HCT116 (cell line): ENCODE data around the gene ERBB2. TPM values are rescaled to one million over a fixed set of nuclear protein-coding genes. Genes with fewer than 3 reads are reported as not detected.

Source experiments
- ATAC-seq: fragments of 200-7000 bp; cut with Tn5 transposase; 2 replicates; pipeline ENCODE4 v1.9.1; 2020; ENCODE audit warnings: mild to moderate bottlenecking, moderate library complexity
- BruUV-seq: library from RNA; stranded (reverse); fragments of 400-500 nt; replicated peaks from 2 replicates; lab custom pipeline; 2021; lab: Mats Ljungman, UMichigan
- CTCF ChIA-PET: fragments of 300-600 bp; sonication (Branson Sonifier 250); formaldehyde crosslinking; loops from one replicate; lab custom pipeline; 2021; ENCODE audit warnings: antibody characterized with exemption; lab: Charles Lee
- POLR2A ChIA-PET: fragments of 300-600, 350-600 bp; sonication (Branson Sonifier 250); formaldehyde crosslinking; loops from one replicate; lab custom pipeline; 2021; ENCODE audit warnings: antibody characterized with exemption; lab: Charles Lee
- RAD21 ChIA-PET, 2 experiments: fragments of 300-600 bp; sonication (Branson Sonifier 250); formaldehyde crosslinking; loops; one replicate each; lab custom pipeline; 2023; ENCODE audit warnings: low total read pairs in 2 of 2; ENCODE audit not compliant: uncharacterized antibody in 2 of 2, unreplicated experiment in 2 of 2, low non-redundant PET in 1 of 2; lab: Charles Lee
- DNase-seq: peaks from one replicate; pipeline ENCODE4 v3.0.0-alpha.2; 2010; ENCODE audit warnings: low read depth, low spot score
- H2AFZ ChIP-seq: fragments of 200-600 bp; shearing (Covaris generic), sonication (generic); 2 replicates; pipeline ENCODE4 v1.6.1; 2017; ENCODE audit warnings: low read depth, mixed run types, mixed read lengths, antibody characterized with exemption, low read length; ENCODE audit not compliant: poor library complexity, severe bottlenecking
- H3K27ac ChIP-seq: 2 replicates; pipeline ENCODE4 v1.5.1; 2012; ENCODE audit warnings: low read depth, low read length
- H3K27me3 ChIP-seq: fragments of 200-600 bp; sonication (generic); 2 replicates; pipeline ENCODE4 v1.6.1; 2016; ENCODE audit warnings: mixed run types, low read length, mixed read lengths; ENCODE audit not compliant: insufficient read depth
- H3K36me3 ChIP-seq, 2 experiments: fragments of 200-500 bp in 1 of 2; fragments of 200-600 bp in 1 of 2; sonication (Bioruptor generic) in 1 of 2; sonication (generic) in 1 of 2; 2 replicates each; pipeline versions ENCODE4 v1.5.1 to v1.6.1; 2014 to 2016; ENCODE audit warnings: low read length in 2 of 2, inconsistent platforms in 1 of 2, mixed read lengths in 1 of 2, mixed run types in 1 of 2; ENCODE audit not compliant: insufficient read depth in 2 of 2, control insufficient read depth in 1 of 2
- H3K4me1 ChIP-seq, 2 experiments: fragments of 200-600 bp in 1 of 2; sonication (generic) in 1 of 2; 2 replicates each; pipeline versions ENCODE4 v1.5.1 to v1.6.1; 2012 to 2017; ENCODE audit warnings: low read length in 2 of 2, inconsistent platforms in 1 of 2, mild to moderate bottlenecking in 1 of 2, mixed read lengths in 1 of 2, mixed run types in 1 of 2, moderate library complexity in 1 of 2; ENCODE audit not compliant: insufficient read depth in 2 of 2, control insufficient read depth in 1 of 2
- H3K4me2 ChIP-seq: fragments of 200-600 bp; sonication (generic); 2 replicates; pipeline ENCODE4 v1.6.1; 2017; ENCODE audit warnings: mixed run types, low read length, mixed read lengths
- H3K4me3 ChIP-seq, 2 experiments: fragments of 200-600 bp in 1 of 2; sonication (generic) in 1 of 2; replicated peaks in 1 of 2; 2 replicates each; pipeline ENCODE4 v1.5.1; 2011 to 2016; ENCODE audit warnings: low read length in 2 of 2, control low read depth in 1 of 2, low read depth in 1 of 2, mild to moderate bottlenecking in 1 of 2, mixed read lengths in 1 of 2, mixed run types in 1 of 2
- H3K79me2 ChIP-seq: fragments of 200-600 bp; sonication (generic); 2 replicates; pipeline ENCODE4 v1.6.1; 2017; ENCODE audit warnings: mild to moderate bottlenecking, mixed run types, low read length, moderate library complexity, mixed read lengths; ENCODE audit not compliant: insufficient read depth
- H3K9ac ChIP-seq: fragments of 200-600 bp; sonication (generic); 2 replicates; pipeline ENCODE4 v1.6.1; 2016; ENCODE audit warnings: low read length, mixed read lengths
- H3K9me2 ChIP-seq: fragments of 200-600 bp; sonication (generic), shearing (Covaris generic); 2 replicates; pipeline ENCODE4 v1.6.1; 2017; ENCODE audit warnings: mixed run types, mild to moderate bottlenecking, moderate library complexity; ENCODE audit not compliant: insufficient read depth
- H3K9me3 ChIP-seq, 2 experiments: fragments of 200-500 bp in 1 of 2; fragments of 200-600 bp in 1 of 2; sonication (Bioruptor generic) in 1 of 2; sonication (generic) in 1 of 2; 2 replicates each; pipeline ENCODE4 v1.6.1; 2014 to 2017; ENCODE audit warnings: low read length in 2 of 2, mixed read lengths in 2 of 2, inconsistent platforms in 1 of 2, low read depth in 1 of 2, mild to moderate bottlenecking in 1 of 2, mixed run types in 1 of 2, moderate library complexity in 1 of 2; ENCODE audit not compliant: control insufficient read depth in 1 of 2, insufficient read depth in 1 of 2
- H4K20me1 ChIP-seq: fragments of 200-600 bp; sonication (generic), shearing (Covaris generic); 2 replicates; pipeline ENCODE4 v1.6.1; 2017; ENCODE audit warnings: mixed run types, mild to moderate bottlenecking, moderate library complexity; ENCODE audit not compliant: insufficient read depth
- CBX3 ChIP-seq: IDR thresholded peaks from 2 replicates; pipeline ENCODE4 v1.6.1; 2012; ENCODE audit warnings: low read depth
- CEBPB ChIP-seq: IDR thresholded peaks from 2 replicates; pipeline ENCODE4 v1.6.1; 2012; ENCODE audit warnings: low read depth
- EGR1 ChIP-seq: IDR thresholded peaks from 2 replicates; pipeline ENCODE4 v1.6.1; 2012; ENCODE audit warnings: low read depth
- ELF1 ChIP-seq: IDR thresholded peaks from 2 replicates; pipeline ENCODE4 v1.6.1; 2012; ENCODE audit warnings: low read depth, borderline replicate concordance
- EZH2 ChIP-seq: fragments of 200-600 bp; sonication (generic); IDR thresholded peaks from 2 replicates; pipeline ENCODE4 v1.6.1; 2017; ENCODE audit warnings: antibody characterized with exemption, mixed run types
- EZH2phosphoT487 ChIP-seq: fragments of 200-600 bp; IDR thresholded peaks from 2 replicates; pipeline ENCODE4 v1.6.1; 2018; ENCODE audit warnings: antibody characterized with exemption, borderline replicate concordance
- FOSL1 ChIP-seq: IDR thresholded peaks from 2 replicates; pipeline ENCODE4 v1.6.1; 2012; ENCODE audit warnings: low read depth
- POLR2AphosphoS5 ChIP-seq: IDR thresholded peaks from 2 replicates; pipeline ENCODE4 v1.6.1; 2011; ENCODE audit warnings: mild to moderate bottlenecking, low read depth, low read length, moderate library complexity
- RAD21 ChIP-seq: IDR thresholded peaks from 2 replicates; pipeline ENCODE4 v1.6.1; 2012; ENCODE audit warnings: low read depth, mild to moderate bottlenecking
- SIN3A ChIP-seq: IDR thresholded peaks from 2 replicates; pipeline ENCODE4 v1.6.1; 2012; ENCODE audit warnings: low read depth
- SRF ChIP-seq: IDR thresholded peaks from 2 replicates; pipeline ENCODE4 v1.6.1; 2012; ENCODE audit warnings: low read depth
- ZNF274 ChIP-seq: fragments of 200-500 bp; sonication (Bioruptor generic); IDR thresholded peaks from 2 replicates; pipeline ENCODE4 v1.6.1; 2014; ENCODE audit warnings: mild to moderate bottlenecking, low read depth, low read length, inconsistent platforms
- intact Hi-C: fragments of 100-400 bp; cut with micrococcal nuclease; formaldehyde crosslinking; loops from 2 replicates; pipeline ENCODE4 v1.10.0; 2022
- total RNA-seq: library from RNA; stranded (reverse); gene quantifications from one replicate; pipeline ENCODE4 v1.2.1, GENCODE V29; 2021; ENCODE audit not compliant: unreplicated experiment
- TF ChIP-seq, protein P1 (sequence below), 3 experiments: fragments of 200-600 bp in 1 of 3; sonication (generic) in 1 of 3; IDR thresholded peaks in 2 of 3; conservative IDR thresholded peaks in 1 of 3; 2 replicates each; pipeline ENCODE4 v1.5.1; 2012 to 2017; ENCODE audit warnings: low read depth in 2 of 3, low read length in 2 of 3, antibody characterized with exemption in 1 of 3, borderline replicate concordance in 1 of 3, control low read depth in 1 of 3, mild to moderate bottlenecking in 1 of 3, mixed read lengths in 1 of 3, mixed run types in 1 of 3, moderate library complexity in 1 of 3; ENCODE audit not compliant: insufficient read depth in 1 of 3

The ERBB2 gene
- total RNA-seq, 1 experiment from 2014 or later: 75.8 TPM

DNA sequence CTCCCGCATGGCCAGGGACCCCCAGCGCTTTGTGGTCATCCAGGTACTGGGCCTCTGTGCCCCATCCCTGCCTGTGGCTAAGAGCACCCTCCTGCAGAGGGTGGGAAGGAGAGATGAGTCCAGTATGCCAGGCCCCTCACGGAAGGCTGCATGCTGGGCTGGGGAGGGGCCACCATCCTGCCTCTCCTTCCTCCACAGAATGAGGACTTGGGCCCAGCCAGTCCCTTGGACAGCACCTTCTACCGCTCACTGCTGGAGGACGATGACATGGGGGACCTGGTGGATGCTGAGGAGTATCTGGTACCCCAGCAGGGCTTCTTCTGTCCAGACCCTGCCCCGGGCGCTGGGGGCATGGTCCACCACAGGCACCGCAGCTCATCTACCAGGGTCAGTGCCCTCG is 26.8 kb downstream of the ERBB2 start:
- H2AFZ ChIP-seq: no peak overlapping the region
- no peak for ATAC-seq

More for the DNA sequence above, 26.8 kb downstream of the ERBB2 start:
- no peak overlapping the region for H3K9ac ChIP-seq
- peaks cover 10% of the 10 kb centered on the region; the same call in 1 of the 2 replicates for H3K79me2 ChIP-seq
- H3K4me3 ChIP-seq: no peak overlapping the region
- no peak overlapping the region for H3K27ac ChIP-seq
- intact Hi-C loops: no loop called here
- peaks cover 3 to 22% of the 10 kb centered on the region in 2 experiments; a peak in 2 of 4 replicates for H3K36me3 ChIP-seq
- RAD21 ChIA-PET: no interaction called here
- CTCF ChIA-PET: no interaction called here
- no TSS peak for BruUV-seq
- no peaks in the 10 kb centered on the region for H3K27me3 ChIP-seq
- H4K20me1 ChIP-seq: no peaks in the 10 kb centered on the region
- peaks cover 6 to 33% of the 10 kb centered on the region in 2 experiments; a peak in 3 of 4 replicates for H3K4me1 ChIP-seq
- H3K9me2 ChIP-seq: no peaks in the 10 kb centered on the region
- no peaks in the 10 kb centered on the region for H3K9me3 ChIP-seq
- DNase-seq: no peak
- no peak overlapping the region for H3K4me2 ChIP-seq
- no peak for TF ChIP-seq ELF1
- TF ChIP-seq, protein P1, sequence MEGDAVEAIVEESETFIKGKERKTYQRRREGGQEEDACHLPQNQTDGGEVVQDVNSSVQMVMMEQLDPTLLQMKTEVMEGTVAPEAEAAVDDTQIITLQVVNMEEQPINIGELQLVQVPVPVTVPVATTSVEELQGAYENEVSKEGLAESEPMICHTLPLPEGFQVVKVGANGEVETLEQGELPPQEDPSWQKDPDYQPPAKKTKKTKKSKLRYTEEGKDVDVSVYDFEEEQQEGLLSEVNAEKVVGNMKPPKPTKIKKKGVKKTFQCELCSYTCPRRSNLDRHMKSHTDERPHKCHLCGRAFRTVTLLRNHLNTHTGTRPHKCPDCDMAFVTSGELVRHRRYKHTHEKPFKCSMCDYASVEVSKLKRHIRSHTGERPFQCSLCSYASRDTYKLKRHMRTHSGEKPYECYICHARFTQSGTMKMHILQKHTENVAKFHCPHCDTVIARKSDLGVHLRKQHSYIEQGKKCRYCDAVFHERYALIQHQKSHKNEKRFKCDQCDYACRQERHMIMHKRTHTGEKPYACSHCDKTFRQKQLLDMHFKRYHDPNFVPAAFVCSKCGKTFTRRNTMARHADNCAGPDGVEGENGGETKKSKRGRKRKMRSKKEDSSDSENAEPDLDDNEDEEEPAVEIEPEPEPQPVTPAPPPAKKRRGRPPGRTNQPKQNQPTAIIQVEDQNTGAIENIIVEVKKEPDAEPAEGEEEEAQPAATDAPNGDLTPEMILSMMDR (IDR thresholded peaks at IDR 0.05 in 2 of 3, conservative IDR thresholded peaks at IDR 0.05 in 1 of 3; ENCODE audit: borderline replicate concordance in 1 of 3, insufficient read depth in 1 of 3, low read depth in 2 of 3, low read length in 2 of 3): no peak
- no peak for TF ChIP-seq ZNF274
- no peak for TF ChIP-seq SIN3A
- no peak for TF ChIP-seq EZH2phosphoT487
- TF ChIP-seq SRF: no peak
- no peak for TF ChIP-seq RAD21
- no peak for TF ChIP-seq CBX3
- TF ChIP-seq POLR2AphosphoS5: no peak
- TF ChIP-seq FOSL1: no peak
- TF ChIP-seq EZH2: no peak
- TF ChIP-seq CEBPB: no peak
- TF ChIP-seq EGR1: no peak
- POLR2A ChIA-PET: no interaction called here
